ENCODE measurements around the gene LHX4. TPM values are rescaled to one million over a fixed set of nuclear protein-coding genes. Genes with fewer than 3 reads are reported as not detected.

LHX4 gene
- total and polyA plus RNA-seq, 9 of the 15 experiments (the other 6 are each of a cell fraction or from before 2014, with no cell fraction given), result 0.01 to 0.11 (median 0.07) TPM; not detected in 5

DNA sequence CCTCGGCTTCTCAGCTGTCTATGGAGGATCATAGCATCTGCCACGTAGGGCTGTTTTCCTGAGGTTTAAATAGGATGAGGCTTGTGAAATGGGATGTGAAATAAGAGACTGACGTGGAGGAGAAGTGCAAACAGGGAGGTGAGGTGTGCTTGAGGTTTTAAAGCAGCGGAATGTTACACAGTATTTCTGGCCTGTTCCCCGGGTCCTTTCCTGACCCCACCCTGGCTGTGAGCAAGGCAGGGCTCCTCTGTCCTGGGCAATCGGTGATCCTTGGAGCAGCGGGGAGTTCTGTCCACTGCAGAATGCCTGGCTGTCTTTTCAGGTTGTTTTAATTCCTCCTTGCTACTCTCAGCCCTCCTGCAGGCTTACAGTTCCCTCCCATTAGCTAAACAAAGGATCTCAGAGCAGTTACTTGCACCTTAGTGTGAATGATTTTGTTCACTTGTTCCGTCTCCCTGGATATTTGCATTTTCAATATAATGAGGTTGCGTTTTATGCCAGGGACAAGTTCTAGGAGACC, 38.6 kb downstream of the LHX4 start:
- no peak overlapping the region for H3K4me2 ChIP-seq (ENCODE audit: insufficient read depth, low read length)
- H3K4me3 ChIP-seq, result no peak overlapping the region
- ATAC-seq (no peak), FAIRE-seq (no peak), DNase-seq (ENCODE audit: extremely low read depth in 1 of 4, low spot score in 3 of 4) (no peak)
- 78% methylated on average over 9 of the region's 9 CpGs for WGBS (ENCODE audit: insufficient coverage, low coverage, missing lambda C conversion rate)
- peaks cover 16 to 21% of the 10 kb centered on the region in 2 experiments for H3K4me1 ChIP-seq (replicated peaks in 1 of 2; ENCODE audit: control insufficient read depth in 2 of 2, insufficient read depth in 2 of 2, low read length in 2 of 2)
- H3K27me3 ChIP-seq (ENCODE audit: control insufficient read depth in 2 of 2, insufficient read depth in 2 of 2, low read length in 2 of 2), result peaks cover 8 to 26% of the 10 kb centered on the region in 2 experiments; a peak in 4 of 5 replicates
- BruUV-seq (replicated peaks), result no TSS peak
- intact Hi-C loops (cut with micrococcal nuclease) (no loop called here), in situ Hi-C loops (cut with MboI) (loop anchor here (25.0 kb wide), 1 partner anchor 894 kb away; no protein-coding TSS in a partner anchor)
- CTCF ChIA-PET (ENCODE audit: low intra/inter-chr PET ratio), result no interaction called here
- H3K79me2 ChIP-seq (ENCODE audit: control insufficient read depth, insufficient read depth, low read length), result no peaks in the 10 kb centered on the region
- no peaks in the 10 kb centered on the region; the same call in 2 of the 3 replicates for H3K36me3 ChIP-seq (ENCODE audit: control insufficient read depth, insufficient read depth, low read length)
- POLR2A ChIA-PET, result interaction anchor here (0.6 kb wide), 1 partner anchor 1752 kb away, joined by 3 read pairs; no protein-coding TSS in a partner anchor
- no peaks in the 10 kb centered on the region; the same call in 1 of the 2 replicates for H4K20me1 ChIP-seq (replicated peaks; ENCODE audit: control insufficient read depth, insufficient read depth, low read length)
- H2AFZ ChIP-seq (ENCODE audit: low read depth, low read length), result no peak overlapping the region
- H3K9me3 ChIP-seq (replicated peaks; ENCODE audit: control insufficient read depth, insufficient read depth, low read depth, low read length), result no peaks in the 10 kb centered on the region
- H3K27ac ChIP-seq (ENCODE audit: extremely low read depth, low read depth, low read length), result no peak overlapping the region
- H3K9ac ChIP-seq (ENCODE audit: insufficient read depth in 1 of 2, low read depth in 2 of 2, low read length in 2 of 2), result 0 out of 4 replicates have a peak overlapping the region, but pooled peaks of 1 of the 2 experiments have one; percentile 8
- peaks cover 13% of the 10 kb centered on the region for H3K9me1 ChIP-seq (ENCODE audit: control insufficient read depth, insufficient read depth, low read length)
- TF ChIP-seq, protein P1, sequence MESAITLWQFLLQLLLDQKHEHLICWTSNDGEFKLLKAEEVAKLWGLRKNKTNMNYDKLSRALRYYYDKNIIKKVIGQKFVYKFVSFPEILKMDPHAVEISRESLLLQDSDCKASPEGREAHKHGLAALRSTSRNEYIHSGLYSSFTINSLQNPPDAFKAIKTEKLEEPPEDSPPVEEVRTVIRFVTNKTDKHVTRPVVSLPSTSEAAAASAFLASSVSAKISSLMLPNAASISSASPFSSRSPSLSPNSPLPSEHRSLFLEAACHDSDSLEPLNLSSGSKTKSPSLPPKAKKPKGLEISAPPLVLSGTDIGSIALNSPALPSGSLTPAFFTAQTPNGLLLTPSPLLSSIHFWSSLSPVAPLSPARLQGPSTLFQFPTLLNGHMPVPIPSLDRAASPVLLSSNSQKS (CRISPR knock-in tag; IDR thresholded peaks at IDR 0.05), result no peak
- TF ChIP-seq CBX5 (IDR thresholded peaks at IDR 0.05; ENCODE audit: borderline replicate concordance, low read depth), result no peak
- TF ChIP-seq, protein P2, sequence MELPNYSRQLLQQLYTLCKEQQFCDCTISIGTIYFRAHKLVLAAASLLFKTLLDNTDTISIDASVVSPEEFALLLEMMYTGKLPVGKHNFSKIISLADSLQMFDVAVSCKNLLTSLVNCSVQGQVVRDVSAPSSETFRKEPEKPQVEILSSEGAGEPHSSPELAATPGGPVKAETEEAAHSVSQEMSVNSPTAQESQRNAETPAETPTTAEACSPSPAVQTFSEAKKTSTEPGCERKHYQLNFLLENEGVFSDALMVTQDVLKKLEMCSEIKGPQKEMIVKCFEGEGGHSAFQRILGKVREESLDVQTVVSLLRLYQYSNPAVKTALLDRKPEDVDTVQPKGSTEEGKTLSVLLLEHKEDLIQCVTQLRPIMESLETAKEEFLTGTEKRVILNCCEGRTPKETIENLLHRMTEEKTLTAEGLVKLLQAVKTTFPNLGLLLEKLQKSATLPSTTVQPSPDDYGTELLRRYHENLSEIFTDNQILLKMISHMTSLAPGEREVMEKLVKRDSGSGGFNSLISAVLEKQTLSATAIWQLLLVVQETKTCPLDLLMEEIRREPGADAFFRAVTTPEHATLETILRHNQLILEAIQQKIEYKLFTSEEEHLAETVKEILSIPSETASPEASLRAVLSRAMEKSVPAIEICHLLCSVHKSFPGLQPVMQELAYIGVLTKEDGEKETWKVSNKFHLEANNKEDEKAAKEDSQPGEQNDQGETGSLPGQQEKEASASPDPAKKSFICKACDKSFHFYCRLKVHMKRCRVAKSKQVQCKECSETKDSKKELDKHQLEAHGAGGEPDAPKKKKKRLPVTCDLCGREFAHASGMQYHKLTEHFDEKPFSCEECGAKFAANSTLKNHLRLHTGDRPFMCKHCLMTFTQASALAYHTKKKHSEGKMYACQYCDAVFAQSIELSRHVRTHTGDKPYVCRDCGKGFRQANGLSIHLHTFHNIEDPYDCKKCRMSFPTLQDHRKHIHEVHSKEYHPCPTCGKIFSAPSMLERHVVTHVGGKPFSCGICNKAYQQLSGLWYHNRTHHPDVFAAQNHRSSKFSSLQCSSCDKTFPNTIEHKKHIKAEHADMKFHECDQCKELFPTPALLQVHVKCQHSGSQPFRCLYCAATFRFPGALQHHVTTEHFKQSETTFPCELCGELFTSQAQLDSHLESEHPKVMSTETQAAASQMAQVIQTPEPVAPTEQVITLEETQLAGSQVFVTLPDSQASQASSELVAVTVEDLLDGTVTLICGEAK (IDR thresholded peaks at IDR 0.05), result no peak
- TF ChIP-seq, protein P2 (CRISPR knock-in tag; IDR thresholded peaks at IDR 0.05), result no peak
- TF ChIP-seq, protein P3, sequence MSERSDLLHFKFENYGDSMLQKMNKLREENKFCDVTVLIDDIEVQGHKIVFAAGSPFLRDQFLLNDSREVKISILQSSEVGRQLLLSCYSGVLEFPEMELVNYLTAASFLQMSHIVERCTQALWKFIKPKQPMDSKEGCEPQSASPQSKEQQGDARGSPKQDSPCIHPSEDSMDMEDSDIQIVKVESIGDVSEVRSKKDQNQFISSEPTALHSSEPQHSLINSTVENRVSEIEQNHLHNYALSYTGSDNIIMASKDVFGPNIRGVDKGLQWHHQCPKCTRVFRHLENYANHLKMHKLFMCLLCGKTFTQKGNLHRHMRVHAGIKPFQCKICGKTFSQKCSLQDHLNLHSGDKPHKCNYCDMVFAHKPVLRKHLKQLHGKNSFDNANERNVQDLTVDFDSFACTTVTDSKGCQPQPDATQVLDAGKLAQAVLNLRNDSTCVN (CRISPR knock-in tag; IDR thresholded peaks at IDR 0.05), result no peak
- TF ChIP-seq, protein P4, sequence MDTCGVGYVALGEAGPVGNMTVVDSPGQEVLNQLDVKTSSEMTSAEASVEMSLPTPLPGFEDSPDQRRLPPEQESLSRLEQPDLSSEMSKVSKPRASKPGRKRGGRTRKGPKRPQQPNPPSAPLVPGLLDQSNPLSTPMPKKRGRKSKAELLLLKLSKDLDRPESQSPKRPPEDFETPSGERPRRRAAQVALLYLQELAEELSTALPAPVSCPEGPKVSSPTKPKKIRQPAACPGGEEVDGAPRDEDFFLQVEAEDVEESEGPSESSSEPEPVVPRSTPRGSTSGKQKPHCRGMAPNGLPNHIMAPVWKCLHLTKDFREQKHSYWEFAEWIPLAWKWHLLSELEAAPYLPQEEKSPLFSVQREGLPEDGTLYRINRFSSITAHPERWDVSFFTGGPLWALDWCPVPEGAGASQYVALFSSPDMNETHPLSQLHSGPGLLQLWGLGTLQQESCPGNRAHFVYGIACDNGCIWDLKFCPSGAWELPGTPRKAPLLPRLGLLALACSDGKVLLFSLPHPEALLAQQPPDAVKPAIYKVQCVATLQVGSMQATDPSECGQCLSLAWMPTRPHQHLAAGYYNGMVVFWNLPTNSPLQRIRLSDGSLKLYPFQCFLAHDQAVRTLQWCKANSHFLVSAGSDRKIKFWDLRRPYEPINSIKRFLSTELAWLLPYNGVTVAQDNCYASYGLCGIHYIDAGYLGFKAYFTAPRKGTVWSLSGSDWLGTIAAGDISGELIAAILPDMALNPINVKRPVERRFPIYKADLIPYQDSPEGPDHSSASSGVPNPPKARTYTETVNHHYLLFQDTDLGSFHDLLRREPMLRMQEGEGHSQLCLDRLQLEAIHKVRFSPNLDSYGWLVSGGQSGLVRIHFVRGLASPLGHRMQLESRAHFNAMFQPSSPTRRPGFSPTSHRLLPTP (IDR thresholded peaks at IDR 0.05; ENCODE audit: borderline replicate concordance, extremely low read depth, insufficient read length), result no peak
- TF ChIP-seq ZBED1 (IDR thresholded peaks at IDR 0.05), result no peak

Measured in K562 (cell line).